SK-N-SH (cell line): ENCODE data around the gene KRT17. TPM values are rescaled to one million over a fixed set of nuclear protein-coding genes. Genes with fewer than 3 reads are reported as not detected.

Source experiments
- CTCF ChIA-PET: fragments of 300-600, 350-600 bp; formaldehyde crosslinking; extraction: SDS; loops from one replicate; lab custom pipeline; 2021; lab: Yijun Ruan, JAX
- POLR2A ChIA-PET: fragments of 350-600 bp; sonication (Branson Sonifier 250); formaldehyde crosslinking; extraction: SDS; loops from one replicate; lab custom pipeline; 2020; ENCODE audit warnings: antibody characterized with exemption, inconsistent platforms; lab: Yijun Ruan, JAX
- DNase-seq: peaks from one replicate; pipeline ENCODE4 v3.0.0; 2012
- H2AFZ ChIP-seq: fragments of 200-600 bp; sonication (generic); 2 replicates; pipeline ENCODE4 v1.8.1; 2016; ENCODE audit warnings: antibody characterized with exemption, mild to moderate bottlenecking, low read depth
- H3F3A ChIP-seq: fragments of 200-600 bp; sonication (generic); replicated peaks from 2 replicates; pipeline ENCODE3; 2016; ENCODE audit warnings: antibody characterized with exemption, mild to moderate bottlenecking; ENCODE audit not compliant: insufficient read depth
- H3K27ac ChIP-seq, 2 experiments: fragments of 200-500 bp in 1 of 2; fragments of 200-600 bp in 1 of 2; sonication (Bioruptor generic) in 1 of 2; sonication (generic), shearing (Covaris generic) in 1 of 2; 2 replicates each; pipeline versions ENCODE4 v1.5.1 to v1.6.1; 2014 to 2016; ENCODE audit warnings: low read depth in 2 of 2, inconsistent platforms in 1 of 2, low read length in 1 of 2, mild to moderate bottlenecking in 1 of 2, mixed read lengths in 1 of 2
- H3K27me3 ChIP-seq: fragments of 200-600 bp; sonication (generic), shearing (Covaris generic); 2 replicates; pipeline ENCODE4 v1.6.1; 2016; ENCODE audit warnings: mixed run types; ENCODE audit not compliant: insufficient read depth
- H3K36me3 ChIP-seq, 2 experiments: fragments of 200-500 bp in 1 of 2; fragments of 200-600 bp in 1 of 2; sonication (Bioruptor generic) in 1 of 2; sonication (generic) in 1 of 2; replicated peaks in 1 of 2; 2 replicates each; pipeline versions ENCODE3 to v1.5.1; 2014 to 2016; ENCODE audit warnings: low read length in 1 of 2, mild to moderate bottlenecking in 1 of 2; ENCODE audit not compliant: insufficient read depth in 2 of 2, control insufficient read depth in 1 of 2
- H3K4me1 ChIP-seq, 2 experiments: fragments of 200-500 bp in 1 of 2; fragments of 200-600 bp in 1 of 2; sonication (Bioruptor generic) in 1 of 2; sonication (generic), shearing (Covaris generic) in 1 of 2; 2 replicates each; pipeline versions ENCODE4 v1.5.1 to v1.6.1; 2014 to 2016; ENCODE audit warnings: low read depth in 1 of 2, low read length in 1 of 2, mixed run types in 1 of 2; ENCODE audit not compliant: insufficient read depth in 2 of 2, control insufficient read depth in 1 of 2
- H3K4me2 ChIP-seq: fragments of 200-600 bp; sonication (generic), shearing (Covaris generic); 2 replicates; pipeline ENCODE4 v1.6.1; 2017; ENCODE audit warnings: mixed run types
- H3K4me3 ChIP-seq, 2 experiments: fragments of 200-500 bp in 1 of 2; fragments of 200-600 bp in 1 of 2; sonication (Bioruptor generic) in 1 of 2; sonication (generic), shearing (Covaris generic) in 1 of 2; 2 replicates each; pipeline versions ENCODE4 v1.5.1 to v1.8.1; 2014 to 2016; ENCODE audit warnings: low read depth in 2 of 2, inconsistent platforms in 1 of 2, low read length in 1 of 2, mild to moderate bottlenecking in 1 of 2, mixed read lengths in 1 of 2, moderate library complexity in 1 of 2
- H3K79me2 ChIP-seq: fragments of 200-600 bp; sonication (generic); 2 replicates; pipeline ENCODE4 v1.8.1; 2017; ENCODE audit warnings: mild to moderate bottlenecking; ENCODE audit not compliant: insufficient read depth
- H3K9ac ChIP-seq: fragments of 200-600 bp; sonication (generic); 2 replicates; pipeline ENCODE4 v1.6.1; 2017; ENCODE audit warnings: mixed run types
- H3K9me2 ChIP-seq: fragments of 200-600 bp; sonication (generic); 2 replicates; pipeline ENCODE4 v1.6.1; 2017; ENCODE audit warnings: mixed run types
- H3K9me3 ChIP-seq: fragments of 200-600 bp; sonication (generic); 2 replicates; pipeline ENCODE4 v1.6.1; 2017; ENCODE audit warnings: mixed run types, mild to moderate bottlenecking, moderate library complexity
- H4K20me1 ChIP-seq: fragments of 200-600 bp; sonication (generic); 2 replicates; pipeline ENCODE4 v1.6.1; 2017; ENCODE audit warnings: mild to moderate bottlenecking, mixed run types; ENCODE audit not compliant: insufficient read depth
- CTCF ChIP-seq: fragments of 200-600 bp; sonication (generic); IDR thresholded peaks from 2 replicates; pipeline ENCODE4 v1.6.1; 2017; ENCODE audit warnings: antibody characterized with exemption, mild to moderate bottlenecking, moderate library complexity
- EZH2phosphoT487 ChIP-seq: fragments of 200-600 bp; sonication (generic); IDR thresholded peaks from 2 replicates; pipeline ENCODE4 v1.6.1; 2017; ENCODE audit warnings: low read depth, mixed run types, mild to moderate bottlenecking, antibody characterized with exemption, moderate library complexity, borderline replicate concordance
- FOXJ3 ChIP-seq: sonication (generic); formaldehyde crosslinking; IDR thresholded peaks from 2 replicates; pipeline ENCODE4 v1.5.1; 2020; ENCODE audit warnings: mild to moderate bottlenecking, missing genetic modification reagents
- FOXM1 ChIP-seq: IDR thresholded peaks from 2 replicates; pipeline ENCODE4 v1.4.0; 2012; ENCODE audit warnings: low read depth, mild to moderate bottlenecking
- GABPA ChIP-seq: IDR thresholded peaks from 2 replicates; pipeline ENCODE4 v1.4.0; 2012; ENCODE audit warnings: low read depth, mild to moderate bottlenecking
- IRF3 ChIP-seq: fragments of 150-350 bp; IDR thresholded peaks from 2 replicates; pipeline ENCODE4 v1.6.1; 2016; ENCODE audit warnings: mild to moderate bottlenecking, low read depth, low read length
- JUND ChIP-seq: IDR thresholded peaks from 2 replicates; pipeline ENCODE4 v1.4.0; 2012
- MEF2A ChIP-seq: IDR thresholded peaks from 2 replicates; pipeline ENCODE4 v1.4.0; 2012; ENCODE audit warnings: low read depth, borderline replicate concordance
- NRF1 ChIP-seq: IDR thresholded peaks from 2 replicates; pipeline ENCODE4 v1.6.1; 2012; ENCODE audit warnings: low read depth, mild to moderate bottlenecking, low read length
- RCOR1 ChIP-seq: fragments of 150-350 bp; IDR thresholded peaks from 2 replicates; pipeline ENCODE4 v1.6.1; 2017; ENCODE audit warnings: antibody characterized with exemption, low read length
- SIN3A ChIP-seq: IDR thresholded peaks from 2 replicates; pipeline ENCODE4 v1.6.1; 2012; ENCODE audit warnings: low read depth, mild to moderate bottlenecking, low read length, moderate library complexity, borderline replicate concordance
- SMC3 ChIP-seq: IDR thresholded peaks from 2 replicates; pipeline ENCODE4 v1.6.1; 2012; ENCODE audit warnings: low read depth, low read length, improper control_type of control experiment
- TEAD4 ChIP-seq: IDR thresholded peaks from 2 replicates; pipeline ENCODE4 v1.4.0; 2012; ENCODE audit warnings: mild to moderate bottlenecking, borderline replicate concordance; ENCODE audit not compliant: insufficient read depth
- YY1 ChIP-seq: IDR thresholded peaks from 2 replicates; pipeline ENCODE4 v1.4.0; 2012; ENCODE audit warnings: low read depth, mild to moderate bottlenecking
- WGBS: methylation state at CpG from one replicate; pipeline ENCODE4 v1.1.6; 2017; ENCODE audit warnings: low lambda C conversion rate; 5-methylcytosine and 5-hydroxymethylcytosine counted together
- polyA plus RNA-seq, 3 experiments: library from polyadenylated mRNA; depleted of rRNA; stranded (reverse); fragments of >200 nt; gene quantifications; 2 replicates each; pipeline ENCODE4 v1.2.3, GENCODE V29; 2012
- TF ChIP-seq, protein P1 (sequence below): IDR thresholded peaks from 2 replicates; pipeline ENCODE4 v1.4.0; 2012; ENCODE audit warnings: low read depth, borderline replicate concordance
- TF ChIP-seq, protein P2 (sequence below): IDR thresholded peaks from 2 replicates; pipeline ENCODE4 v1.4.0; 2012; ENCODE audit warnings: low read depth, borderline replicate concordance

Gene KRT17
- polyA plus RNA-seq, 1 of the 3 experiments (the other 2 are of a cell fraction) = 0.39 TPM

DNA sequence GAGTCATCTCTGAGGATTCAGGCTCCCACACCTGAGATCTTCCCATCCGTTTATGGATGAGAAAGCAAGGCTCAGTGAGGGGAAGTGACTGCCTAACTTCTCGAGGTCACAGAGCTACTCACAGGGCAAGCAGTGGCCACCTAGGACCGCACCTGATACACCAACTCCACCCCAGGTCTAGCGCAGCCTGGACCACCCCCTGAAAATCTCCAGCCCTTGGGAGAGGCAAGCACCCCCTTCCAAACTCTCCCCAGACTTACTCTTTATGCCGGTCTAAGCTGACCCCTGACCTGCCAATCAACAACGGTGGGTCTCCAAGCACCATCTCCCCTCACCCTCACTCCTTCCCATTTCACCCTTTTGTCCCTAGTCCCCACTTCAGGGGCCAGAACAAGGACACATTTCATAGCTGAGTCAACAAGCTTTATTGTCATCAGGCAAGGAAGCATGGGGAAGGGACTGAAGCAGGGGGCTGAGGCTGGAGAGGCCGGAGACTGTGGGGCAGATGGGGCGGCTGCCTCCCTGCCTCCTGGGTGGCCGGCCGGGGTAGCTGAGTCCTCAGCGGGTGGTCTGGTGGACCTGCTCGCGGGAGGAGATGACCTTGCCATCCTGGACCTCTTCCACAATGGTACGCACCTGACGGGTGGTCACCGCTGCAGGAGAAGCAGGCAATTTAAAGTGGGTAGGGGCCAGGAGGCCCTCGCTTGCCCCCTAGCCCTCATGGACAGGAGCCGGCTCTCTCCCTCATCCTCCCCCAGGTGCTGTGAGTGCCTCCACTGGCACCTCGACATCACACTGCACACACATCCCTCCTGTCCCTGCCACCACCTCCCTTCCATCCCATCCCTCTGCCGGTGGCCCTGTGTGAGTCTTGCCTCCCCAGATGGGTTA lies 5.1 kb downstream of the KRT17 start (continued):
- TF ChIP-seq, protein P1, sequence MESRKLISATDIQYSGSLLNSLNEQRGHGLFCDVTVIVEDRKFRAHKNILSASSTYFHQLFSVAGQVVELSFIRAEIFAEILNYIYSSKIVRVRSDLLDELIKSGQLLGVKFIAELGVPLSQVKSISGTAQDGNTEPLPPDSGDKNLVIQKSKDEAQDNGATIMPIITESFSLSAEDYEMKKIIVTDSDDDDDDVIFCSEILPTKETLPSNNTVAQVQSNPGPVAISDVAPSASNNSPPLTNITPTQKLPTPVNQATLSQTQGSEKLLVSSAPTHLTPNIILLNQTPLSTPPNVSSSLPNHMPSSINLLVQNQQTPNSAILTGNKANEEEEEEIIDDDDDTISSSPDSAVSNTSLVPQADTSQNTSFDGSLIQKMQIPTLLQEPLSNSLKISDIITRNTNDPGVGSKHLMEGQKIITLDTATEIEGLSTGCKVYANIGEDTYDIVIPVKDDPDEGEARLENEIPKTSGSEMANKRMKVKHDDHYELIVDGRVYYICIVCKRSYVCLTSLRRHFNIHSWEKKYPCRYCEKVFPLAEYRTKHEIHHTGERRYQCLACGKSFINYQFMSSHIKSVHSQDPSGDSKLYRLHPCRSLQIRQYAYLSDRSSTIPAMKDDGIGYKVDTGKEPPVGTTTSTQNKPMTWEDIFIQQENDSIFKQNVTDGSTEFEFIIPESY = no peak
- no peak for TF ChIP-seq MEF2A
- TF ChIP-seq EZH2phosphoT487 = no peak
- TF ChIP-seq IRF3 = no peak
- TF ChIP-seq RCOR1 = no peak

- no peak for DNase-seq
- Histone ChIP-seq H3K9me3 (no peaks in the 10 kb centered on the region), H3K9ac (no peak overlapping the region), H3K79me2 (no peaks in the 10 kb centered on the region), H3K27ac (no peak overlapping the region), H3K27me3 (no peaks in the 10 kb centered on the region), H3K4me3 (no peak overlapping the region), H3K4me2 (no peak overlapping the region), H4K20me1 (no peaks in the 10 kb centered on the region), H3K4me1 (peaks cover 0 to 19% of the 10 kb centered on the region in 2 experiments; a peak in 1 of 4 replicates), H3F3A (no peaks in the 10 kb centered on the region), H3K36me3 (no peaks in the 10 kb centered on the region), H3K9me2 (no peaks in the 10 kb centered on the region), H2AFZ (no peak overlapping the region)
- CTCF ChIA-PET = interaction anchor here (1.0 to 3.4 kb wide), 4 partner anchors 30 to 69 kb away, joined by 3 to 27 read pairs (median 10); no protein-coding TSS in a partner anchor
- 50% methylated on average over 13 of the region's 13 CpGs for WGBS
- TF ChIP-seq NRF1 (no peak), SMC3 (no peak), CTCF (no peak), JUND (no peak), YY1 (no peak), FOXJ3 (CRISPR knock-in tag) (no peak), FOXM1 (no peak), TEAD4 (no peak), GABPA (no peak), SIN3A (no peak), MEF2A (no peak)
- TF ChIP-seq, protein P2, sequence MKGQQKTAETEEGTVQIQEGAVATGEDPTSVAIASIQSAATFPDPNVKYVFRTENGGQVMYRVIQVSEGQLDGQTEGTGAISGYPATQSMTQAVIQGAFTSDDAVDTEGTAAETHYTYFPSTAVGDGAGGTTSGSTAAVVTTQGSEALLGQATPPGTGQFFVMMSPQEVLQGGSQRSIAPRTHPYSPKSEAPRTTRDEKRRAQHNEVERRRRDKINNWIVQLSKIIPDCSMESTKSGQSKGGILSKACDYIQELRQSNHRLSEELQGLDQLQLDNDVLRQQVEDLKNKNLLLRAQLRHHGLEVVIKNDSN = no peak
- POLR2A ChIA-PET = interaction anchor here (1.0 kb wide), 1 partner anchor 662 kb away, joined by 3 read pairs; no protein-coding TSS in a partner anchor
These were observed 5.9 kb downstream of the KRT17 start for GRCh38 chr17:41618341-41619035.
